ENCODE results near the gene BIRC6.
"Not testable (repeated sequence)": the region's sequence is repeated elsewhere in the genome, so short reads cannot be mapped to it uniquely, and the experiment has no call there.

Gene BIRC6

GRCh38 chr2:32452338-32453064 is 95.7 kb downstream of the BIRC6 start:
- DNase-seq: no peak

GRCh38 chr2:32453242-32454062 is 96.6 kb downstream of the BIRC6 start:
- DNase-seq: no peak

- DNase-seq: no peak
Observed at GRCh38 chr2:32455816-32456215, 99.0 kb downstream of the BIRC6 start.

GRCh38 chr2:32456808-32457207 is 100.0 kb downstream of the BIRC6 start:
- DNase-seq: no peak

GRCh38 chr2:32457814-32458213 is 101.0 kb downstream of the BIRC6 start:
- no peak for DNase-seq

- not testable (repeated sequence) for DNase-seq
Observed at GRCh38 chr2:32460861-32461260, 104.0 kb downstream of the BIRC6 start.

GRCh38 chr2:32463110-32463509 is 106.3 kb downstream of the BIRC6 start:
- no peak for DNase-seq

- DNase-seq: no peak
Observed at GRCh38 chr2:32464431-32464830, 107.6 kb downstream of the BIRC6 start.

GRCh38 chr2:32472605-32473004 is 115.8 kb downstream of the BIRC6 start:
- DNase-seq: no peak

GRCh38 chr2:32474381-32474780 is 117.6 kb downstream of the BIRC6 start:
- no peak for DNase-seq

- DNase-seq: no peak
Observed at GRCh38 chr2:32478889-32479620, 122.2 kb downstream of the BIRC6 start.

GRCh38 chr2:32479993-32480392 is 123.2 kb downstream of the BIRC6 start:
- no peak for DNase-seq

- DNase-seq: no peak
Observed at GRCh38 chr2:32482471-32482870, 125.6 kb downstream of the BIRC6 start.

GRCh38 chr2:32484937-32485336 is 128.1 kb downstream of the BIRC6 start:
- DNase-seq: no peak

GRCh38 chr2:32485399-32485798 is 128.6 kb downstream of the BIRC6 start:
- no peak for DNase-seq

- DNase-seq: no peak
Observed at GRCh38 chr2:32489061-32489460, 132.2 kb downstream of the BIRC6 start.

- no peak for DNase-seq
Observed at GRCh38 chr2:32491346-32491745, 134.5 kb downstream of the BIRC6 start.

- no peak for DNase-seq
Observed at GRCh38 chr2:32495139-32495538, 138.3 kb downstream of the BIRC6 start.

- no peak for DNase-seq
Observed at GRCh38 chr2:32496662-32497061, 139.8 kb downstream of the BIRC6 start.

- no peak for DNase-seq
Observed at GRCh38 chr2:32498306-32498705, 141.5 kb downstream of the BIRC6 start.

- no peak for DNase-seq
Observed at GRCh38 chr2:32502941-32503340, 146.1 kb downstream of the BIRC6 start.

- DNase-seq: no peak
Observed at GRCh38 chr2:32504877-32505478, 148.2 kb downstream of the BIRC6 start.

GRCh38 chr2:32506446-32506845 is 149.6 kb downstream of the BIRC6 start:
- no peak for DNase-seq
